GM19463 (cell line): ENCODE measurements around the gene MAN2C1.
"Not testable (repeated sequence)": the region's sequence is repeated elsewhere in the genome, so short reads cannot be mapped to it uniquely, and the experiment has no call there.

Experiments used
- ATAC-seq: cut with Tn5 transposase; IDR thresholded peaks from one replicate; pipeline ENCODE4 v1.9.1; 2021; ENCODE audit warnings: mild to moderate bottlenecking, moderate library complexity; ENCODE audit not compliant: unreplicated experiment

Gene MAN2C1

GRCh38 chr15:75361361-75361988 lies 6.9 kb downstream of the MAN2C1 start:
- no peak for ATAC-seq

- ATAC-seq = no peak
These were observed 7.6 kb downstream of the MAN2C1 start for GRCh38 chr15:75360856-75361255.

- ATAC-seq = no peak
These were observed 8.0 kb downstream of the MAN2C1 start for GRCh38 chr15:75360391-75360790.

- ATAC-seq = no peak
These were observed 8.7 kb downstream of the MAN2C1 start for GRCh38 chr15:75359537-75360250.

GRCh38 chr15:75358771-75359536 lies 9.5 kb downstream of the MAN2C1 start:
- no peak for ATAC-seq

- ATAC-seq = no peak
These were observed 10.3 kb downstream of the MAN2C1 start for GRCh38 chr15:75357976-75358673.

GRCh38 chr15:75356517-75356916 lies 11.9 kb downstream of the MAN2C1 start:
- ATAC-seq = no peak

GRCh38 chr15:75356006-75356405 lies 12.4 kb downstream of the MAN2C1 start:
- ATAC-seq = no peak

- ATAC-seq = no peak
These were observed 13.0 kb downstream of the MAN2C1 start for GRCh38 chr15:75355369-75355768.

GRCh38 chr15:75354454-75354853 lies 14.0 kb downstream of the MAN2C1 start:
- no peak for ATAC-seq

GRCh38 chr15:75353604-75354003 lies 14.8 kb downstream of the MAN2C1 start:
- no peak for ATAC-seq

GRCh38 chr15:75352186-75353080 lies 16.0 kb downstream of the MAN2C1 start:
- ATAC-seq = no peak

GRCh38 chr15:75350601-75351361 lies 17.6 kb downstream of the MAN2C1 start:
- ATAC-seq = no peak

- no peak for ATAC-seq
These were observed 18.4 kb downstream of the MAN2C1 start for GRCh38 chr15:75349851-75350588.

GRCh38 chr15:75349351-75349669 lies 19.1 kb downstream of the MAN2C1 start:
- not testable (repeated sequence) for ATAC-seq

- ATAC-seq = no peak
These were observed 19.7 kb downstream of the MAN2C1 start for GRCh38 chr15:75348562-75349350.

GRCh38 chr15:75348034-75348561 lies 20.3 kb downstream of the MAN2C1 start:
- no peak for ATAC-seq
